Iris pigment epithelial cell (primary cell): Measurements from ENCODE around the gene PYDC1.
"Not testable (repeated sequence)": the region's sequence is repeated elsewhere in the genome, so short reads cannot be mapped to it uniquely, and the experiment has no call there.

ENCODE experiments used
- DNase-seq: peaks from one replicate; pipeline ENCODE4 v3.0.0-alpha.2; 2011; ENCODE audit warnings: low read depth

The PYDC1 gene

DNA sequence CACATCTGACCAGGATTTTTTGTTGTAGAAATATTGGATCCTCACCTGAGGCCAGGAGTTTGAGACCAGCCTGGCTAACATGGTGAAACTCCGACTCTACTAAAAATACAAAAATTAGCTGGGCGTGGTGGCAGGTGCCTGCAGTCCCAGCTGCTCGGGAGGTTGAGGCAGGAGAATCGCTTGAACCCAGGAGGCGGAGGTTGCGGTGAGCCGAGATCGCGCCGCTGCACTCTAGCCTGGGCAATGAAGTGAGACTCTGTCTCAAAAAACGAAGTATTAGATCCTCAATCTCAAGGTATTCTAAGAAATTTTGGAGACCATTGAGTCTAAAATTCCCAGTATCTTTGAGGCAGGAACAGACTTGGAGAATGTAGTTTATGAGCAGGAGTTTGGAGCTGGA, 21.1 kb downstream of the PYDC1 start:
- not testable (repeated sequence) for DNase-seq

DNA sequence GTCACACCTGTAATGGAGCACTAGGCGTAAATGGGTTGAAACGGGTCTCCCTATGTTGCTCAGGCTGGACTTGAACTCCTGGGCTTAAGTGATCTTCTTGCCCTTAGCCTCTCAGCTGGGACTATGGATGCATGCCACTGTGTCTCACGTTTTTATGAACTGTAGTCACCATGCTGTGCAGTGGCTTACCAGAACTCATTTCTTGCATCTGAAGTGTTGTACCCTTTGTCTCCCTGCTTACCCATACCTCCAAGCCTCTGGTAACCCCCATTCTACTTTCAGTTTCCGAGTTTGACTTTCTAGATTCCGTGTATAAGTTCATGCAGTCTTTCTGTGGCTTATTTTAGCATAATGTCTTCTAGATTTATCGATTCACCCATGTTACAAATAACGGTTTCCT, 22.0 kb downstream of the PYDC1 start:
- no peak for DNase-seq

DNA sequence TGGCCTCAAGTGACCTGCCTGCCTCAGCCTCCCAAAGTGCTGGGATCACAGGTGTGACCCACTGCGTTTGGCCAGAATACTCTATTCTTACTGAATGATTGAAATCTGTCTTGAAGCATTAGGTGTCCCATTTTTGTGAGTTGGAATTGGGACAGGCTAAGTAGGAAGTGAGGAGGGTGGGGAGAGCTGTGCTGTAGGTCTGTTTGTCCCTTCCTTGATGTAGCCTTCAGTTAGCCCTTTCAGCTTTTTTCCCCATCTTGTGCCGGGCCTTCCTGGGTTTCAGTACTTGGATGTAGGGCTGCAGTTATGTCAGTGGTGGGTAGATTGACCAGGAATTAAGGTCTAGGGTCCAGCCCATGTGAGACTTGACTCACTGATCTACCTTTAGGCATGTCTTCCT, 23.1 kb downstream of the PYDC1 start:
- no peak for DNase-seq

DNA sequence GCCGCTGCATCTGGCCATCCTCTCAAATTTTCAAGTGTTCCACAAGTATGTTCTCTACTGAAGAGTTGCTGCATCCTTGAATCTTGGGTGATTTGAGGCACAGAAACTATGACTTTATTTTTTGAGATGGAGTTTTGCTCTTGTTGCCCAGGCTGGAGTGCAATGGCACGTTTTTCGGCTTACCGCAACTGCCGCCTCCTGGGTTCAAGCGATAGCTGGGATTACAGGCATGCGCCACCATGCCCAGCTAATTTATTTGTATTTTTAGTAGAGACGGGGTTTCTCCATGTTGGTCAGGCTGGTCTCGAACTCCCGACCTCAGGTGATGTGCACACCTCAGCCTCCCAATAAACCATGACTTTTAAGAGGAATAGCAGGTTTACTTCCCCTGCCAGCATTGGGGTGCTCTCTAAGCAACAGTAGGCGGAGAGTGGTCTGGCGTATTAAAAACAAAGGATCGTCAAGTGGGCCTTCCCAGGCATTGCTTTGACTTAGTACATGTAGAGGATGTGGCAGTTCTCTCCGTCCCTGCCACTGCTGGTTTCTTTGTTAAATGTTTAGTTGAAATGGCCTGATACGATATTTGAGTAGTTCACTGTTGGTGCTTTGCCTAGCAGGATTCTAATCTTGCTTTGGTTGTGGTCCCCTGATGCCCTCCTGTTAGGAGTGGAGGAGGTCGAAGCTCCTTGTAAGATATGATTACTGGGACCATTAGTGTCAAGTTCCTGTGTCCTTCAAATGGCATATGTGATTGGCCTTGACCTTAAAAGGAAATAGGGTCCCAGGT, 23.9 kb downstream of the PYDC1 start:
- no peak for DNase-seq

DNA sequence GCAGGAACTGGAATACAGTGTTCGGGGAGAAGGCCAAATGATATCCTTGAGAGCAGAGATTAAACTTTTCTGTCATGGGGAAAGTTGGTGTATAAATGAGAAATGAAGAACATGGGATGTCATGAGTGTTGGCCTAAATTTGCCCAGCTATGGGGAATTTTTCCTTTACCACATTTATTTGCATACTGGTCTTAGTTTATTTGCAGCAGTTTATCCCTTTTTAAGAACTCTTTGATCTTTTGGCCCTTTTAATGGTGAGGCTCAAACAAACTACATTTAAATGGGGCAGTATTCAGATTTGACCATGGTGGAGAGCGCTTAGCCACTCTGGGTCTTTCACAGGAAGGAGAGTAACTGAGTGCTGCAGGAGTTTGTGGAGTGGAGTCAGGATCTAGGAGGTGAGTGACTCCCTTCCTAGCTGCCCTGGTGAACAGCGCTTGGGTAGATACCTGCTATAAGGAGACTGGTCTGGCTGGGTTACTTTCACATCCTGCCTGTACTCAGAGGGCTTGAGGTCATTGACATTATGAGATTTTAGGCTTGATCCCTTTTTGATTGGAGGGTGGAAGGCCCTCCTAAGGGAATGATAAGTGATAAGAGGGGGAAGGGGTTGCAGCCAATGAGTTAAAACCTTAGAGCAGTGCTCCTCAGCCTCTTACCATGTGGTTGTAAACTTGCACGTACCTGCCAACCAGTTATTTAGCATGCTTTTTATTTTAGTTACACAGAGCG, 25.1 kb downstream of the PYDC1 start:
- DNase-seq: no peak

DNA sequence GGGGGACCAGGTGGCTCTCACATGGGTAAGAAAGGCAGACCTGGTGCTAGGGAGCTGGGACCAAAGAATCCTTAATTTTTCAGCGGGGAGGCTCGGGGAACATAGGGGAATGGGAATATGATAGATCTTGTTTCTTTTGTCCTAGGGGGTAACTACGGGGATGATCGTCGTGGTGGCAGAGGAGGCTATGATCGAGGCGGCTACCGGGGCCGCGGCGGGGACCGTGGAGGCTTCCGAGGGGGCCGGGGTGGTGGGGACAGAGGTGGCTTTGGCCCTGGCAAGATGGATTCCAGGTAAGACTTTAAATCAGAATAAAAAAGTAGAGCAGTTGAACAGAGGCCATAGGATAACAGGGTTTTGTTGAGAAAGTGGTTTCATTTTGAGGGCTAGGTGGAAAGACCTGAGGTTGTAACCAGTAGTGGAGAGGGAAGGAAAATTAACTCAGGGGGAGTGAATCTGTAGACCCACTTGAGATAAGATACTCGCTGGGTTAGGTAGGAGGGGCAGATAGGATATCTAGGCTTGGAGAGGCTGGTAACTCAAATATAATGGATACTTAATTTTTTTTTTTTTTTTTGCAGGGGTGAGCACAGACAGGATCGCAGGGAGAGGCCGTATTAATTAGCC, 26.0 kb downstream of the PYDC1 start:
- no peak for DNase-seq

DNA sequence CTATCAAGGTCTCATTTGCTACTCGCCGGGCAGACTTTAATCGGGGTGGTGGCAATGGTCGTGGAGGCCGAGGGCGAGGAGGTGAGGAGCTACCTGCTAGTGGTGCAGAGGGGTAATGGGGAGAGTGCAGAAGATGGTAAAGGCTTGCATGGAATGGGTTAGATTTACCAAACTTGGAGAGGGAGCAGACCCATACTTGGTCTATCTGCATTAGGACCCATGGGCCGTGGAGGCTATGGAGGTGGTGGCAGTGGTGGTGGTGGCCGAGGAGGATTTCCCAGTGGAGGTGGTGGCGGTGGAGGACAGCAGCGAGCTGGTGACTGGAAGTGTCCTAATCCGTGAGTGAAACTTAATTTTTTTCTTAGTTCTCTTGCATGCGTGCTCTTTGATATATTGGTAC, 26.9 kb downstream of the PYDC1 start:
- DNase-seq: no peak

DNA sequence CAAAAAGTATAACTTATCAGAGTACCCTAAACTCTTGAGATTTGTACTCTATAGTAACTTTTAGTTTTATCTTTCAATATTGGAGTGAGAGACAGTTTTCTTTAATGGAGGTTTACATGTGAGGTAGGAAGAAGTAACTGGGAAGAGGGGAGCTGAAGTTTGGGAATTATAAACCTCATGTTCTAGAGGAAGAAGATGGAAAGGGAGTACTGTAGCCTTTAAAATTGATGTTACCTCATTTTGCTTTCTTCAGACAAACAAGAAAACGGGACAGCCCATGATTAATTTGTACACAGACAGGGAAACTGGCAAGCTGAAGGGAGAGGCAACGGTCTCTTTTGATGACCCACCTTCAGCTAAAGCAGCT, 27.5 kb downstream of the PYDC1 start:
- DNase-seq: no peak

DNA sequence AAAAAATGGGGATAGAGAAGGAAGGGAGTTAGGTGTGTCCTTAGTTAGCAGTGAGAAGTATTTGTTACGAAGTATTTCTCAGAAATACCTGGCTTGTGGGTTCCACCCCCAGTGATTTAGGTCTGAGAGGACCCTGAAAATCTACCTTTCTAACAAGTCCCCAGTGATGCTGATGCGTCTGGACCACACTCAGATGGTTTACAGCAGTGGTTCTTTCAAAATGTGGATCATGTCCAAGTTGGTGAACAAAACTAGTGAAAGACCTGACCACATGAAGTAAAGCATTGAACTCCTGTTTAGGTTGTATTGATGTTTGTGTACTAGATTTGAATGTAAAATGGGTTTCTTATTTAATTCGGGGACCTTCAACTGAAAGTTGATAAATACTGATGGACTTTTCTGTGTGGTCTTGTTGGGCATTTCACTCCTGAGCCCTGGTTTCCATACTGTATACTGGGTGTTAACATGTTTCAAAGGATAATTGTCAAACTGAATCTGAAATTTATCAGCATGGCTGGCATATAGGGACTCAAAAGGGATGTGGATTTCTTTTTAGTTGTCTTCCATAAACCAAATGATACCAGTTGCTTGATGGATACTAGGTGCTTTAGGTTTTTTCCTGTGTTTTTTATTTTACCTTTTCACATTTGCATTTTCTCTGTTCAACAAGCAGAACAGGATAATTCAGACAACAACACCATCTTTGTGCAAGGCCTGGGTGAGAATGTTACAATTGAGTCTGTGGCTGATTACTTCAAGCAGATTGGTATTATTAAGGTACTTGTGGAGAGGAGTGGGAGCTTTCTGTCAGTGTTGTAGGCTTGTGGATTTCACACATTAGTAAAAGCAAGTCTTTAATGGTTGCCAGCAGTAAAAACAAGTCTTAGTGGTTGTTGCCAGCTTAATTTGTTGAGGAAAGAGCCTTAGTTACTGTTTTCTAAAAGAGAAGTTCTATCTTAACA, 28.2 kb downstream of the PYDC1 start:
- DNase-seq: no peak

DNA sequence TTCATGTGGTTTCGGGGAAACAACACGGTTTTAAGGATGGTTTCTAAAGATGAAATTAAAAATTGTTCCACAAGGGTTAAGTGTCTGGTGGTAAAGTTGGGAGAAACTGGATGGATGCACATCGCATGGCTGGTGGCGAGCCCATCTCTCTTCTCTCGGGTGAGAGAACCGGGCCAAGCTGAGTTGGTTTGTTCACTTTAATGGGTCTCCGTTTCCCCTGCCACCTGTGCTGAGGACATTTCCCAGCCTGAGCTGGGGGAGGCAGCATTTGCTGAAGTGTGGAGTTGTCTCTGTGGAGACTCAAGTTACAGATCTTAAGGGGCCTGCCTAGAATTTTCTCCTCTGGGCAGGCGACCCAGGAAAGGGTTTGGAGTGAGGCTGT, 29.1 kb downstream of the PYDC1 start:
- DNase-seq: no peak

DNA sequence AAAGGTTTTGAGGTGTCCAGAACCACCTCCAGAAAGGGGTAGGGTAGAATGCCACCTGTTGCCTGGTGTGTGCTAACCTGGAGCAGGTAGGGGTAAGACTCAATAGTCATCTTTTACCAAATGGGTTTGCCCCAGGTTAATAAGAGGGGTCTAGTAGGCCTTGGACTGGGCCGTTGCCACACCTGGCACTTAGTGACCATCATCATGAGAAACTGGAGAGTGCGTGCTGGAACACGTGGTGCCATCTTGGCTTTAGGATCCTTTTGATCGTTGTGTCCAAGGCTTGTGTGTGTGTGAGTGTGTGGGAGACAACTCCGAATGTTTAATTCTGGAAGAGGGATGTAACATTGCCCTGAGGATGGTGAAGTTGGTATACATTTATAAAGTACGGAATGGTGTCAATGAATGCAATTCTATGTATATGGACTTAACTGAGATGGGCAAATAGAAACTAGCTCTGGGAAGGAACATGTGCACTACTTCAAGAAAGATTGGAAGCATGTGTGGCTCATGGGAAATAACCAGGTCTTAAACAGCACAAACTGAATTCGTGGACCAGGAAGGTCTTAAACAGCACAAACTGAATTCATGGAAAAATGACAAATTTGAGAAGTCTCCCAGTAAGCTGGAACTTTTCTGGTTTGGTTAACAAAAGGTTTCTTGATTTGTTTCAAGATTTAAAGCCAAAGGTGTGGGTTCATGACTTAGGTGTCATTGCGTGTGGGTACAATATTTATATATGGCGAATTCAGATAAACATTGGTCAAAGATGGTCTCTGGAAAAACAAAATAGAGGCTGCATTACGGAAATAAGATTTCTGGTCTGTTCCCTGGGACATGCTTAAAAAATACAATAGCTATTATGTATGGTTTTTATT, 29.8 kb downstream of the PYDC1 start:
- no peak for DNase-seq

DNA sequence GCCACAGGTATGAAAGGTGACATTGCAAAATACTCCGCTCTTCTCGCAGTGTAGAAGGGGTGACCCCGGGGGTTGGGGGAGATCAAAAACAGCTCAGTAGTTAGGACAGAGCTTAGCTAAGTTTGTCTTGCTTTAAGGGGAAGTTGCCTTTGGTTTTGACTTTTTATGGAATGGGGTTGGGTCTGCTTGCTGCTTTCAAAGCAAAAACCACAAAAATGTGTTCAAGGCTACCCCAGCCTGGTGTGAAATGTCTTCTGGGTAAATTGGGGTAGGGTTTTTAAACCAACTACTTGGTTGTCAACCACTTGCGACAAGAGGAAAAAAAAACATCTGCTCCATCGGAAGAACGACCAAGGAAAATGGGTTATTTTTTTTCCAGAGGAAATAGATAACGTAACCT, 30.8 kb downstream of the PYDC1 start:
- DNase-seq: peak; percentile 11

DNA sequence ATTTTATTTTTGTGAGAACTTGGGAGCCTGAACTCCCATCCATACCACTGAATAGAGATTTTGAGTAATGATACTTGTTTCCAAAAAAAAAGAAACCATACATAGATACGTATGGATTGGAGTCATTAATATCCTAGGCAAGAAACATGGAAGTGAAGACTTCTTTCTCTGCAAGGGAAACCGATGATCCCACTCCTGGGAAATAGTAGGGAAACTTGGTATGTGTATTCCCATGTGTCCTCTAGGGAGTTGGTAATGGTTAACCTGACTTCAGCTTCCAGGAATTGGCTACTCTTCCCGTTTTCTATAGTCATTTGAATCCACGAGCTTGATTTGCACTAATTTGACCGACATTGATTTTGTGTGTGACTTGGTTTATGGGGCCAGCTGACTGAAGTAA, 31.6 kb downstream of the PYDC1 start:
- DNase-seq: no peak

DNA sequence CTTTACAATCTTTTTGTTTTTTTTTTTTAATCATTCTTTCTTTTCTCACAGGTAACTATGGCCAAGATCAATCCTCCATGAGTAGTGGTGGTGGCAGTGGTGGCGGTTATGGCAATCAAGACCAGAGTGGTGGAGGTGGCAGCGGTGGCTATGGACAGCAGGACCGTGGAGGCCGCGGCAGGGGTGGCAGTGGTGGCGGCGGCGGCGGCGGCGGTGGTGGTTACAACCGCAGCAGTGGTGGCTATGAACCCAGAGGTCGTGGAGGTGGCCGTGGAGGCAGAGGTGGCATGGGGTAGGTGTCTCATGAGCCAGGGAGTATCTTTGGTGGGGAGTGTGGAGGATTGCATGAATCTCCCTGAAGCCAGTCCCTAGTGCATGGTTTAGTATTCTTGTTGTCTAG, 32.0 kb downstream of the PYDC1 start:
- DNase-seq: no peak

DNA sequence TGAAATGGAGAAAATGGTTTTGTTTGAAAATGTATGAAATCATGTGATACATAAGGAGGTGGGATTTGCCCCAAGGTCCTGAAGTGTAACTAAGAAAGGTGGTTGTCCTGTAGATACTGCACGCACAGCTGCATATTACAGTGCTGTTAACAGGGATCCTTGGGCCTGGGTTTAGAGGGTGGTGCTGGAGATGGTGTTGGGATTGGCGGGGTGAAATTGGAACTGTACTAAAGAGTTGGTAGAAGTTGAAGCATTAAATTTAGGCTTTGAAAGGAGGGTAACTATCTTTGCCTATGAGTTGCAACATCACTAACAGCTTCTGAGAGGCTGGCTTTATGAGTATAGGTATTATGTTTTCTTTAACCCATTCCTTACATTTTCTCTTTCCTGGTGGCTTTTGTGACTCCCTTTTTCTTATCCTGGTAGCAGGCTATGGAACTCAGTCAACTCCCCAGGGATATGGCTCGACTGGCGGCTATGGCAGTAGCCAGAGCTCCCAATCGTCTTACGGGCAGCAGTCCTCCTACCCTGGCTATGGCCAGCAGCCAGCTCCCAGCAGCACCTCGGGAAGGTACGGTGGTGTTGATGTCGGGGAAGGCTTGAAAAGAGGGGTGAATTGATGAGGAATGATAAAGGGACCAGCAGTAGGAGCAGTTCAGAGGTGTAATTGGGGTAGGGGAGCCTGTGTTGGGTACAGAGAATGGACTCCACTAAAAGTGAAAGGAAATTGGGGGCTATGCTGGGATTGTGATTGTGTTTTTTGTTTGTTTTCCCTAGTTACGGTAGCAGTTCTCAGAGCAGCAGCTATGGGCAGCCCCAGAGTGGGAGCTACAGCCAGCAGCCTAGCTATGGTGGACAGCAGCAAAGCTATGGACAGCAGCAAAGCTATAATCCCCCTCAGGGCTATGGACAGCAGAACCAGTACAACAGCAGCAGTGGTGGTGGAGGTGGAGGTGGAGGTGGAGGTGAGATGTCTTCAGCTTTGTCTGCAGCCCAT, 33.2 kb downstream of the PYDC1 start:
- DNase-seq: no peak

DNA sequence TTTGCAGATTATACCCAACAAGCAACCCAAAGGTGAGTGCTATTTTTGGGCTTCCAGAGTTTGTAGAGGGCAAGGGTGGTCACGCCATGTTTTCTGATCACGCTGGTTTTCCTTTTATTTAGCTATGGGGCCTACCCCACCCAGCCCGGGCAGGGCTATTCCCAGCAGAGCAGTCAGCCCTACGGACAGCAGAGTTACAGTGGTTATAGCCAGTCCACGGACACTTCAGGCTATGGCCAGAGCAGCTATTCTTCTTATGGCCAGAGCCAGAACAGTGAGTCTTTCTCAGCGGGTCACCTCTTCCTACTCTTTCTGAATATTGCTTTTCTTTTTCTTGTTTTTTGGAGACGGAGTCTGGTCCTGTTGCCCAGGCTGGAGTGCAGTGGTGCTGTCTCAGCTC, 34.5 kb downstream of the PYDC1 start:
- DNase-seq: peak; percentile 24

DNA sequence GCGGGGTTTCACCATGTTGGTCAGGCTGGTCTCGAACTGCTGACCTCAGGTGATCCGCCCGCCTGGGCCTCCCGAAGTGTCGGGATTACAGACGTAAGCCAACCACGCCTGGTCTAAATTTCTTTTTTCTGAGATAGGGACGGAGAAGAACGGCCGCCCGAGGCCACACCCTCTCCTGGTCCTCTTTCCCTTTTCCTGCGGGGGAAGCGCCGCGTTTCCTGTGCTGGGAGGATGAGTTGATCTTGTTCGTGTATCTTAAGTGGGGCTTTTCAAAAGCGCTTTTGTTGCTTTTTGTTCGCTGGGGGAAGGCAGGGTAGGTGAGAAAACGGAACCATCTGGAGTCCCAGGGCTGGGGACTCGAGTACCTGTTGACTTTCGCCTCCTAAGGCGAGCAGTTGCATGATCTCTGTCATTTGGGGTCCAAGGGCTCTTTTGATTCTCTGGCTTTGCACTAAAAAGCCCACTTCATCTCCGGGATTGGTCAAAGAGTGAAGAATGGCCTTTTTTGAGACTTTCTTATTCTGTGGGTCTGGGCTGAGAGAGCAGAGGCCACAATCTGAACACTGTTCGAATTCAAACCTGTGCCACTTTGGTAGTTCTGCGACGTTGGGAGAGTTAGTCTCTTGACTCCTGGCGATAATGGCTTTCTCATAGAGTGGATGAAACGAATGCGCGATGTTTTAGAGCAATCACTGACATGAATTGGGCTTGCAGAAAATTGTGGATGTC, 35.7 kb downstream of the PYDC1 start:
- DNase-seq: peak; percentile 55

DNA sequence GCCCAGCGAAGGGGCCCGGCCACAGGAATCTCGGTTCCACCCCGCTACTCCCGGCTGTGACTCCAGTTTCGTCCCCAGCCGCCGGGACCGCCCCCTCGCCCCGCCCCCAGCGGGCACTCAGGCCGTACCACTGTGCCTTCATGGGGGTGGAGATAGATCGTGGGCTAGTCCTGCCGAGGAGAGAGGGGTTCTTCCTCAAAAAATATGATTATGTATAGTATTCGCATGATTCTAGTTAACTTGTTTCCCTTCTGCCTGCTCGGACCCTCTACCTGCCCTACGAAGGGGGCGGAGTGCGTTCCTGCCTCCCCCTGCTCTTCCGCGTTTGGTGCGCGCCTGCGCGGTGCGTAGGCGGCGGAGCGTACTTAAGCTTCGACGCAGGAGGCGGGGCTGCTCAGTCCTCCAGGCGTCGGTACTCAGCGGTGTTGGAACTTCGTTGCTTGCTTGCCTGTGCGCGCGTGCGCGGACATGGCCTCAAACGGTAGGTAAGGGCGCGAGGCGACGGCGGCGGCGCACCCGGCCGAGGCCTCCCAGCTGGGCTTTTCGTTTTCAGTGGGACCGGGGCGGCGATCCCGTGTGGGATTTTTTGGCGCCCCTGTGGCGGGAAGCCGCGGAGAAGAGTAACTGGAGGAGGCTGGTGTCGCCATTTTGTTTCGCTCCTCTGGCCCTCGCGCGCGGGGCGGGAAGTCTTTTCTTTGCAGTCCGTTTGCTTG, 37.0 kb downstream of the PYDC1 start, which contains the start of gene FUS:
FUS (plus strand) TSS at position 393 of the 713 bp plus-strand sequence; CDS start at position 469, 76 bp downstream.
- DNase-seq: peak; percentile 78
